Coronary artery (tissue), 2 donors: ENCODE results near the gene PPIF.

Experiments
- DNase-seq: peaks from one replicate; pipeline ENCODE4 v3.0.0-alpha.2; 2017; ENCODE audit warnings: low spot score
- H3K27ac ChIP-seq, 2 donors: fragments of 200-600 bp; sonication (generic); one replicate each; pipeline ENCODE4 v1.5.1; 2016 to 2019
- H3K4me3 ChIP-seq: fragments of 200-600 bp; sonication (generic); 2 replicates; pipeline ENCODE4 v1.5.1; 2016; ENCODE audit warnings: mild to moderate bottlenecking, moderate library complexity
- CTCF ChIP-seq: fragments of 200-600 bp; sonication (generic); IDR thresholded peaks from one replicate; pipeline ENCODE4 v1.5.1; 2019; ENCODE audit warnings: antibody characterized with exemption

Gene PPIF

GRCh38 chr10:79320316-79320715 lies 27.0 kb upstream of the PPIF start:
- TF ChIP-seq CTCF, result no peak
- no peak overlapping the region for H3K4me3 ChIP-seq

DNA sequence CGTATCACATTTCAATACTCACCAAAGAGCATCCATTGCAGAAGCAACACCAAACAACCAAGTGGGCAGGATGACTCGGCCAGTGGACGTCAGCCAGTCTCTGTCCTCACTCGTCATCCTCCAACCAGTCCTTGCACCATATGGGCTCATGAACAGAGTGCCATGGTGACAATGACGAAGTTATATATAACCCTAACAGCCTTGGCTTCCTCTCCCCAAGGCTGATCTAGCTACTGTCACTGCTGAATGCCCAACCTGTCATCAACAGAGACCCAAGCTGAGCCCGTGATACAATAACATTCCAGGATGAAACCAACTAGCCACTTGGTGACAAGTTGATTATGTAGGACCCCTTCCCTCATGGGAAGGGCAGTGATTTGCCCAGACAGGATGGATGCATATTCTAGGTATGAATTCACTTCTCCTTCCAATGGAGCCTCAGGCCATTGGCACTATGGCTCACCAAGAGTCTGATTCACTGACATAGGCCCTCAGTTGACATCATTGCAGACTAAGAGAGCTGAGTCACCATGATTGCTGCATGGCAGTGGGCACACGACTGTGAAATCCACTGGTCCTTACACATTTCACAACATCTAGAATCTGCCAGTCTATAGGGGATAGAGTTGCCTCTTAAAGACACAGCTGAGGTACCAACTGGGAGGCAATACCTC lies 26.3 kb upstream of the PPIF start:
- no peak for TF ChIP-seq CTCF
- Histone ChIP-seq H3K27ac (no peak overlapping the region), H3K4me3 (no peak overlapping the region)
- no peak for DNase-seq

More at GRCh38 chr10:79320316-79320715, 27.0 kb upstream of the PPIF start:
- no peak overlapping the region for H3K27ac ChIP-seq
- no peak for DNase-seq

DNA sequence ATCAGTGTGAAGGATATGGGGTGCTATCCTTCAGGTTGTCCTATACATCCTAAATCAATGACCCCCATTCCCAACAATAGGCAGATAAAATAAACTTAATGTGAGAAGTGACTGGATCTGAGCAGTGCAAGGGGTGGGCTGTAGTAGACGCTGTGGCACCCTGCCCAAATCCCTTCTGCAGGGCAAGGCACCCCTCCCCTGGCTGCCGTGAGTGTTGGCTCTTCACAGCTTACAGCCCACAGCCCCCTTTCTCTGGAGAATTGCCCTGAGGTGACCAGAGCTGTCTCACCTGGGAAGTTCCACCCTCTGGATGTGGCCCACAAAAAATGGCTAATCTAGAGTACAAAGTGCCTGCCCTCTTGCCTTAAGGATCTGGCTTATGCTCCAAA lies 25.8 kb upstream of the PPIF start:
- DNase-seq, result no peak
- Histone ChIP-seq H3K27ac (no peak overlapping the region), H3K4me3 (no peak overlapping the region)
- TF ChIP-seq CTCF, result no peak

DNA sequence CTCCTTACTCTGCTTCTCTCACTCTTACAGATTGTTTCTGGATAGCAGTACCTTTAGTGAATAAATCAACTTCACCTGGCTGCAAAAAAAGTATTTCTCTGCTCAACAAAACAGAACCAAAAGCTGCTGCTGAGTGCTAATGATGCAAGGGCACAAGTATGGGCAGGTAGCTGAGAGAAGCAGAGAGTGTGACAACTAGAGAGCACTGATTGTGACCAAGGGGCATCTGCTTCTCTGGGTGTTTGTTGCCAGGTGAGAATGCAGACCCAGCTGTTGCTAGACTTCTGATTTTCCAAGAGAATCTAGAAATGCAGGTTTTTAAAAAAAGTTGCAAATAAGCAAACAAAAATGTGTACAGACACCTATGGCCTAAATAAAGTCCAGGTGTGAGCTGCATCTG lies 25.3 kb upstream of the PPIF start:
- no peak overlapping the region for H3K27ac ChIP-seq
- no peak for TF ChIP-seq CTCF
- no peak for DNase-seq
- no peak overlapping the region for H3K4me3 ChIP-seq

DNA sequence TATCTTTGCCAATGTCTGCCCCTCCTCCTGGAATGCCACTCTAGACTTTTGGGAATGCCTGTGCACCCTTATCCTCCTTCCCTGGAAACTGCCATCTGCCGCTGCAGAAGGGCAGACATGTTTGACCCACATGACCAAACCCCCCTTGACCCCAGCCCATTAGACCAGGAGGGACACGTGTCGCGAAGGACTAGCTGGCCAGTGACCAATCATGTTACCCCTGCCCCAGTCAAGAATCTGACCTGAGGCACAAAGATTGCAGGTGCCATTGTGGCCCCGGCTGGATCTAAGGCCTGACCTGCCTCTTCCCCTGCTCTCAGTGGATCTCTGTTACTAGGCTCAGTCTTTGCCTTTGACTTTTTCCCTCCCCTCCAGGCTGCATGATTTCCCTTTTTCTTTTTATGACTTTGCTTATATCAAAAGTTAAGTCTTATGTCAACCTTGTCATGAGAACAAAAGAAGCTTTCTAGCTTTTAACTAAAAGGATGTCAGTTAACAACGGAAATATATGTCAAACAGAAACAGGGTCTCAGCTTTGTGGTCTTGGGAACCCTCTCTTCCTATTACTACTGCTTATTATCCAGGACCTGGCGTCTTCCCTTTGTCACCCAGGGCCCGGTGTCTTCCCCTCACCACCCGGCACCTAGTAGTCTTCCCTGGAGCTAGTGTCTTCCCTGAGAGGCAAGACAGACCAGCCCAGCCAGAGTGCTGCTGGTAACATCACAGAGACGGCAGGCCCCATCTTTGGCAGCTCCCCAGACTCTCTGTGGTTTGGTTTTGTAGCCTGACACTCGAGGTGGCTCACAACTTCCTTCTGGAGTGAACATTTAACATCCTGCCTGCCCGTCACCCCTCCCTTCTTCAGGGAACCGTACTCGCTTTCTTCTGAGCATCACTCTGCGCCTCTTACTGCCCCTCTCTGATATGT lies 24.4 kb upstream of the PPIF start:
- no peak for TF ChIP-seq CTCF
- Histone ChIP-seq H3K4me3 (no peak overlapping the region), H3K27ac (no peak overlapping the region)
- DNase-seq, result no peak

- H3K4me3 ChIP-seq, result no peak overlapping the region
- no peak for DNase-seq
- no peak overlapping the region for H3K27ac ChIP-seq
- TF ChIP-seq CTCF, result no peak
Measured at GRCh38 chr10:79323602-79324001, 23.7 kb upstream of the PPIF start.
